ENCODE measurements around the gene MICAL2.

MICAL2 gene

GRCh38 chr11:12222055-12222792 is 111.8 kb downstream of the MICAL2 start:
- in situ Hi-C loops (cut with MboI; ENCODE audit: low sequenced_read_pairs), result no loop called here

DNA sequence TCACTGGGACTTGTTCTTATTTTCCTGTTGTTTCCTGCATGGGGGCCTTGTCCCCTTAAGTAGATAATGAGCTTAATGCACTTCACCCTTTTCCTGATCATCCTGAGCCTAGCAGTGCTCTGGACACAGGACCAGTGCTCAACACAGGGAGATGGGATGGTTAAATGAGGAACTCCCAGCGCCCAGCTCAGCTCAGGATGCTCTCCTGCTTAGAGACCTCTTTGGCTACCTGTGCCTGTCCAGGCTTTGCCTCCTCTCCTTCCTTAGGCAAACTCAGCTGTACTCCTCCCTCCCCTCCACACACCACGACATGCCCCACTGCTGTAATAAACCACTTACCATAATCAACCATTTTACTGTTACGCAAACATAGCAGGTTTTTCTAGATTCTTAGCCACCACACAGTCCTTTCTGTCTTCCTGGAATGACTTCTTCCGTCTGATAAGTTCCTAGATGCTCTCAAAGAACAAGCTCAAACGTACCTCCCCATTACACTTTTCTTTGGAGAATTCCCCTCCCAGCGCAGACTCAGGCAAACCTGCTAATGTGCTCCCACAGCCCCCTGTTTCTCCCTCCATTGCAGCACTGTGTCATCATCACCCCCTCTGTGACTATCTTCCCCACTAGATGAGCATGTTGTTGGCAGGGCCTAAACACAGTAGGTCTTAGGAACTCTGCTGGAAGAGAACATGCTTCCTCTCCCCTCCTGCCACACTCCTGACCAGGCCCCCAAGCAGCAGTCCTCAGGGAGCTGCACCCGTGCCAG is 113.6 kb downstream of the MICAL2 start:
- in situ Hi-C loops (cut with MboI; ENCODE audit: low sequenced_read_pairs), result no loop called here

DNA sequence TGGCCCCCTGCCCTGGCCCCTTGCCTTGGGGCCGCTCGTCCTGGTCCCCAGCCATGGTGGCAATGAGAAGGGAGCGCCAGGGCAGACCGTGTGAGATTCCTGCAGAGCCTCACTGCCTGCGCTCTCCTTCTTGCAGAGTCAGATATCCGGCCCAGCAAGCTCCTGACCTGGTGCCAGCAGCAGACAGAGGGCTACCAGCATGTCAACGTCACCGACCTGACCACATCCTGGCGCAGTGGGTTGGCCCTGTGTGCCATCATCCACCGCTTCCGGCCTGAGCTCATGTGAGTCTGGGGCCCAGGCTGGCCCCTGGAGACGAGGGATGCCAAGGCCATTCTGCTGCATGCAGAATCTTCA is 114.1 kb downstream of the MICAL2 start:
- in situ Hi-C loops (cut with MboI; ENCODE audit: low sequenced_read_pairs), result no loop called here

DNA sequence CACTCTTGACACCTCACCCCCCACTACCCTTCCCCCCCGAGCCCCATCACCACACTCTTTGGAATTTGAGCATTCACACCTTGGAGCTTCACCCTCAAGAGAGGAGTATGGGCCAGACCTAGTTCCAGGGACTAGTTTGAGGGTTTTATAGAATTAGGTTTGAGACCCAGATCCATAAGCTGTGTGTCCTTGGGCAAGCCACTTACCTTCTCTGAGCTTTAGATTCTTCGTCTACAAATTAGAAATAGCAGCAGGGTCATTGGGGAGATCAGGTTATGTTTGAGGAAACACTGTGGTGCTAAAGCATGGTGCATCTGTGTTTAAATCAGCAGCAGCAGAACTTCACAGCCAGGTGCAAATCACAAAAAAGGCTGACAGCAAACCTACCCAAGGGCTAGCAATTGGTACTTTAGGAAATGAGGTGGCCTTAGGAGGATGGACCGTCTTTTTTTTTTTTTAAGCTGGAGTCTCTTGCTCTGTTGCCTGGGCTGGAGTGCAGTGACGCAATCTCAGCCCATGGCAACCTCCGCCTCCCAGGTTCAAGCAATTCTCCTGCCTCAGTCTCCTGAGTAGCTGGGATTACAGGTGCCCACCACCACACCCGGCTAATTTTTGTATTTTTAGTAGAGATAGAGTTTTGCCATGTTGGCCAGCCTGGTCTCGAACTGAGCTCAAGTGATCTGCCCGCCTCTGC is 114.8 kb downstream of the MICAL2 start:
- in situ Hi-C loops (cut with MboI; ENCODE audit: low sequenced_read_pairs), result no loop called here

- in situ Hi-C loops (cut with MboI; ENCODE audit: low sequenced_read_pairs), result no loop called here
Observed at GRCh38 chr11:12226093-12226492, 115.7 kb downstream of the MICAL2 start.

DNA sequence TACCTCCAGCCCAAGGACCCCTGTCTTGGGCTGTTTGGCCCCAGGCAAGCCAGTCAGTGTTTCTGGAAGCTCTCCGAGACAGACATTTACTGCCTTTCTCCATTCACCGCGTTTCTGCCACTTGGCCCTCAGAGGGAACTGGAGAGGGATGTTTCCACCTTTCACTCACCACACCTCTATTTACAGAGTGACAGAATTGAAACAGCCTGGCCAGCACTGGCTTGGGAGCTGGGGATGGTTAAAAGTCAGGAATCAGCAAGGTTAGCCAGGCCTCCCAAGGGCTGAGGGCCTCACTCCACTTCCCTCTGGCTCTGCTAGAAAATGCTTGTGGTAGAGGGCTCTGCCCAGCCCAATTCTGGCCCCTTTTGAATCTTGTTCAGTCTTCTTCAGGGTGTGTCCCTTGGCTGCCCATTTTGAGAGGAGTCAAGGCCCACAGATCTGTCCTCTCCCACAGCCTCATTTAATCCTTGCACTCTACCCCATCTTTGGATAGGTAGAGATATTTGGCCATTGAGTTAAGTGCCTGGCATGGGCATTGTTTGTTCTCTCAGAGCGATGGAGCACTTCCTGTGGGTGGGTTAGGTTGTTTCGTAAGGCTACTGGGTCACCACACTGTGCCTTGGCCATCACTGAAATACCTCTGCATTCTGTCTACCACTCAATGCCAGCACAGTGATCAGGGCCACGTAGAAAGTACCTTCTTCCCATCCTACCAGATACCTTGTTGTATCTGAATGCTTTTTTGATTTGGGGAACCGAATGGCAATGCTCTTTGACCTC is 119.2 kb downstream of the MICAL2 start:
- in situ Hi-C loops (cut with MboI; ENCODE audit: low sequenced_read_pairs), result no loop called here

DNA sequence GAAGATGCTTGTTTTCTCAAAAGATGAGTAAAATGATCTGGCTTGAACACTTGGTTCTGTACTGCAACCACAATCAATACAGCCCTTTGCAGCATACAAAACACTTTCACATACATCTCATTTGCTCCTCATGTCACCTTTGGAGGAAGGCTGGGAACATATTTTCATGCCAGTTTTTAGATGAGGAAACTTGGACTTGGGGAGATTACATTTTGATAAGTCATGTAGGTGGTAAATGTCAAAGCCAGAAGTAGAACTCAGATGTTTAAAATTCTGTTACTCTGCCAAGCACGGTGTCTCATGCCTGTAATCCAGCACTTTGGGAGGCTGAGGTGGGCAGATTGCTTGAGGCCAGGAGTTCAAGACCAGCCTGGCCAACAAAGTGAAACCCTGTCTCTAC is 121.8 kb downstream of the MICAL2 start:
- in situ Hi-C loops (cut with MboI; ENCODE audit: low sequenced_read_pairs), result no loop called here

GRCh38 chr11:12232817-12233601 is 122.6 kb downstream of the MICAL2 start:
- in situ Hi-C loops (cut with MboI; ENCODE audit: low sequenced_read_pairs), result no loop called here

DNA sequence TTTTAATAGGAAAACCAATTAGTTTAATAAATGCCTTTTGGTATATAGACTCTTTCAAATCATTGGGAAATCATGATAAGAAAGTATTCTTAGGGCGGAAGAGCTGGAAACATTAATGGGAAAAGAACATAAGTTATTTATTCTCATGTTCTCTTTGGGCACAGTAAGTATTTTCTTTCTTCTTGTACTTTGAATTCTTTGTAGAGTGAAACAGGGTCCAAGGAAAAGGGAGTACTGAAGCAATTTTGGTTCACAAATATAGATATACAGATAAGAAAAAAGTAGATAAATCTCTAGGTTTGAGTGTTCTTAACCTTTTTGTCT is 123.2 kb downstream of the MICAL2 start:
- in situ Hi-C loops (cut with MboI; ENCODE audit: low sequenced_read_pairs), result no loop called here

DNA sequence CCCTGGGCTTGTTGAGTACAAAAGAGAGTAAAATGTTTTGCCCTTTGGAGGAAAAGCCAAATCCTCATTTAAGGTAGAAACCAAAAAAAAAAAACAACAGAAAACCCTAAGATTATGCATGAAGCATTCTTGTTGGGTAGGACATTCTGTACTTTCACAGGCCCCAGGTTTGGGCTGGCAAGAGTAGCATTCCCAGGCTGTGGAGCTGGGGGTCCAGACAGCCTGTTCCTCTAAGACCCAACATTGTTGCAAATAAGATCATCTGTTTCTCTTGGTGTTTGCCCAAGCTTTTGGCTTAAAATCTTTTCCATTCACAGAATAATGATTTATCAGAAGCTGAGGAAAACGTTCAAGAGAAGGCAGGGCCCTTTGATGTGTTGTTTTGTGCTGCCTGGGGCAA is 123.8 kb downstream of the MICAL2 start:
- in situ Hi-C loops (cut with MboI; ENCODE audit: low sequenced_read_pairs), result no loop called here

DNA sequence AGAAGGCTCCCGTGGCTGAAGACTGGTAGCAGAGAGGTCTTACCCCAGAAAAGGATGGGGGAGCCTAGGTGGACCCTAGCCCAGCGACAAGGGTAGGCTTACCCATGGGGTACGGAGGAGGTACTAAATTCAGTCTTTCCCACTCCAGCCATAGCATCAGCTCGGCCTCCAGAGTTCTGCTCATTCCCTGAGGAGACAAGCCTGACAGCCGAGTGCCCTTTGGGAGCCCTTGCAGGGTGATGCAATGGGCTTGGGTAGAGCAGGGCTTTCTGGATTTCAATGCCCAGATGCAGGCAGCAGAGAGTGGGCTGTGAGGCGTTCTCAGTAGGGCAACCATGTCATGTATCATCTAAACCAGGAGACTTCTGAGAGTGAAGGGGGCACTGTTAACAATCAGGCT is 124.7 kb downstream of the MICAL2 start:
- in situ Hi-C loops (cut with MboI; ENCODE audit: low sequenced_read_pairs), result no loop called here

GRCh38 chr11:12235553-12235946 is 125.2 kb downstream of the MICAL2 start:
- in situ Hi-C loops (cut with MboI; ENCODE audit: low sequenced_read_pairs), result no loop called here

DNA sequence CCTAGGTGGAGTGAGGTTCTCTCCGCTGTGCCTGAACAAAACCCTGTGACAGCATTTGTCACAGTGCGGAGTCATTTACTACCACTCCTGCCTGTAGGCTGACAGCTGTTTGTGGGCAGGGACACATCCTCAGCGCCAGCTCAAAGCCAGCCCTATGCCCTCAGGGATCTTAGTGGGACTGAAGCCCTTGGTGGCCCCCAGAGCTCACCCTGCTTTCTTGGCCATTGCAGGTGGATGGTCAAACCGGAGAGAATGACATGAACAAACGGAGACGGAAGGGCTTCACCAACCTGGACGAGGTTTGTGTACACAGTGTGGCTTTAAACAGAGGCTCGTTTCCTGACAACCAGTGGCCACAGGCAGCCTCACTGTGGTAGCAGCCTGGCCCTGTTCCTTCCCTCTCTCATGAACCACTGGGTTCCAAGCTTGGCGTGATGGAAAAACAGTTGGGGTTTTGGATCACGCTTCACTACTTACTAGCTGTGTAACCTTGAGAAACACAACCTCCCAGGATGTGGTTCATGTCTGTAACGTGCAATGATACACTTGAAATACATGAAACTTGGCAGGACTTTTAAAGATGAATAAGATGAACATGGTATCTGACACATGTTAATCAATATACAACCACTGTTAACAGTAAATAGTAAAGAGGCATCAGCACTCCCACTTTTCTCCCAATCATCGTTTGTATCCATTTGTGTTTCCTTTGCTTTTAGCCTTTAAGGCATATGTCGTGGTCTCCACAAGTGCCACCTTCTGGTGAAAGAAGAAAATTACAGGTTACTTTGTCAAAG is 125.8 kb downstream of the MICAL2 start:
- in situ Hi-C loops (cut with MboI; ENCODE audit: low sequenced_read_pairs), result no loop called here

GRCh38 chr11:12236744-12237101 is 126.3 kb downstream of the MICAL2 start:
- in situ Hi-C loops (cut with MboI; ENCODE audit: low sequenced_read_pairs), result no loop called here

- in situ Hi-C loops (cut with MboI; ENCODE audit: low sequenced_read_pairs), result no loop called here
Observed at GRCh38 chr11:12237381-12237784, 127.0 kb downstream of the MICAL2 start.

DNA sequence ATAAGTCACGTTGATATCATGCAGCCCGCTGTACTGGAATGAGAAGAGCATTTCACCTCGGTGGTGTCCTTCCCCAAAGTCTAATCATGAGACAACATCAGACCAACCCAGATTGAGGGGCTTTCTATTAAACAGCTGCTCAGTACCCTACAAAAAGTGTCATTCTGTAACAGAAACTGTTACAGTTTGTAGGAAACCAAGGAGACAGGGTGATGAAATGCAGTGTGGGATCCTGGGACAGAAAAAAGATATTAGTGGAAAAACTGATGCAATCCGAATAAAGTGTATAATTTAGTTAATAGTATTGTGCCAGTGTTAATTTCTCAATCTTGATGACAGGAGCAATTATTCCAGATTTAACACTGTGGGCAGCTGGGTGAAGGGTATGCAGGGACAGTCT is 128.0 kb downstream of the MICAL2 start:
- in situ Hi-C loops (cut with MboI; ENCODE audit: low sequenced_read_pairs), result no loop called here

DNA sequence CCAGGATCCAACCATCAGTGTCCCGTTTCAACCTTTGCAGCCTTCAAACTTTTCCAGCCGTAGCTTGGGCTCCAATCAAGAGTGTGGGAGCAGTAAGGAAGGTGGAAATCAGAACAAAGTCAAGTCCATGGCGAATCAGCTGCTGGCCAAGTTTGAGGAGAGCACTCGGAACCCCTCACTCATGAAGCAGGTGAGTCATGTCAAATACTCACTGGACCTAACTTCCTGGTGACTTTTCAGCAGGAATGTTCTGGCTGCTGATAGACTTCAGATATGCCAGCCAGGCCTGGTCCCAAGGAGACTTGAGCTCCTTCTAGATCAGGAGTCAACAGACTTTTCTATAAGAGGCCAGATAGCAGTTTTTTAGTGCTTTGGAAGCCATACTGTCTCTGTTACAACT is 129.0 kb downstream of the MICAL2 start:
- in situ Hi-C loops (cut with MboI; ENCODE audit: low sequenced_read_pairs), result no loop called here

DNA sequence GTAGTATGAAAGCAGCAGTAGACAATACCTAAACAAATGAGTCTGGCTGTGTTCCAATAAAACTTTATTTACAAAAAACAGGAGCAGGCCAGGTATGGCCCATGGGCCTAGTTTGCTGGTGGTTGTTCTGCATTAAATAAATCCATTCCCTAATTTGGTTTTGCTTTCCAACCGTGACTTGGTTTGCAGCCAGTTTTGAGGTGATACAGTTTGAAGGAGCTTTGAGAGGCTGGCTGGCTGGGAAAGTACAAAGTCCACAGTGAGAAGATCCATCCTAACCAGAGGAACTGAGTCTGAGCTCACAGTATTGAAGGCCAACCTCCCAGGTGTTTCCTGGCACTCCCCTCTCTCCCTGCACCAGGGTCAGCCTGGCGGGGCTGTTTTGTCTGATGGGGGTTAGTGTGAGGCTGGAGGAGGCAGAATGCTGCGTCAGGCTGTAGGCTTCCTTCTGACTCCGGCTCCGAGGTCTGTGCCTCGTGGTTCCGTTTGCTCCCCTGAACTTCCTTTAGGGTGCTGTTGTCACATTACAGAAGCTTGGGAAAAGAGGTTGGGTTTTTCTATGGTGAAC is 129.5 kb downstream of the MICAL2 start:
- in situ Hi-C loops (cut with MboI; ENCODE audit: low sequenced_read_pairs), result no loop called here

DNA sequence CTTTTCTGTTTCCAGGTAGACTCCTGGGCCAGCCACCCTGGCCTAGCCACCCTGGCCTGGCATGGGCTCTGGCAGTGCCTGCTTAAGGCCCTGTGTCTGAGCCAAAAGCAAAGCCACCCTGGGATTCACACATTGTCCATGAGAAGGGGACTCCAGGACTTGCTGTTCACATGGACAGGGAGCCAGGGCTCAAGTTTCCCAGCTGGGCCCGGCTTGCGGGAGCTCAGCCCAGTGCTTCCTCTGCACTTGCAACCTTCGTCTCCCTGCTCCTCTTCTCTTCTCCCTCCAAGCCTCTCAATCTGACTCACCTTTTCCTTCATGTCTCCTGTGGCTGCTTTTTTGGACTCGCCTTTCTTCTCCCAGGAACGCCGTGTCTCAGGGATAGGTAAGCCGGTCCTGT is 130.3 kb downstream of the MICAL2 start:
- in situ Hi-C loops (cut with MboI; ENCODE audit: low sequenced_read_pairs), result no loop called here

DNA sequence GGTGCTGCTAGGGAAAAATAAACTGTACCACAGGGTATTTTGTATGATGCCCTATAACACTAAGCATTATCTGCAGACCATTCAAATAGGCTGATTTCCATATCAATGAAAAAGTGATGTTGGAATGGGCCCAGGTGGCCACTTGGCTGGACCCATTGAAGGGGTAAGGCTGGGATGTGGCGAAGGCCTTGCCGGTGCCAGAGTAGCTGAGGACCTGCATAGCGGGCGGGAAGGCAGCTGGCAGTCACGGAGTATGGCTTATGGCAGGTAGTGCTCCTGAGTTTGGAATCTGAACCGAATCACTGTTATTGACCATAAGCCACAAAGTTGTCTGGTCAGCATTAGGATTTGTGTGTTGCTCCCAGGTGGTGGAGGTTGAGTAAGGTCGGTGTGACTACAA is 131.0 kb downstream of the MICAL2 start:
- in situ Hi-C loops (cut with MboI; ENCODE audit: low sequenced_read_pairs), result no loop called here

Data from HL-60/S4 treated with retinoic acid at 250 ng/mL for 4 days and 3 days (cell line).